Small intestine (tissue), 7 donors: ENCODE results near the gene SLC35G3. TPM values are rescaled to one million over a fixed set of nuclear protein-coding genes. Genes with fewer than 3 reads are reported as not detected.
"Not testable (repeated sequence)": the region's sequence is repeated elsewhere in the genome, so short reads cannot be mapped to it uniquely, and the experiment has no call there.

ENCODE experiments used
- DNase-seq, 2 donors: peaks; one replicate each; pipeline versions ENCODE4 v3.0.0 to v3.0.0-alpha.2; 2013
- FAIRE-seq: peaks from 2 replicates; lab custom pipeline; 2012; peaks lifted over from hg19 to GRCh38; lab: Jason Lieb, UNC
- H3K27ac ChIP-seq, 3 donors: one replicate each; pipeline ENCODE4 v1.5.1; 2013; ENCODE audit warnings: low read length in 2 of 3, mild to moderate bottlenecking in 2 of 3, control low read depth in 1 of 3, inconsistent platforms in 1 of 3, low read depth in 1 of 3, moderate library complexity in 1 of 3
- H3K27me3 ChIP-seq, 3 donors: one replicate each; pipeline ENCODE4 v1.6.1; 2013; ENCODE audit warnings: low read length in 3 of 3, inconsistent platforms in 1 of 3; ENCODE audit not compliant: control insufficient read depth in 3 of 3, insufficient read depth in 3 of 3
- H3K36me3 ChIP-seq, 3 donors: one replicate each; pipeline ENCODE4 v1.6.1; 2013; ENCODE audit warnings: low read length in 3 of 3, inconsistent platforms in 1 of 3, low read depth in 1 of 3, mild to moderate bottlenecking in 1 of 3, moderate library complexity in 1 of 3; ENCODE audit not compliant: control insufficient read depth in 3 of 3, insufficient read depth in 2 of 3
- H3K4me1 ChIP-seq, 3 donors: one replicate each; pipeline ENCODE4 v1.6.1; 2013; ENCODE audit warnings: low read length in 2 of 3, inconsistent platforms in 1 of 3, low read depth in 1 of 3, mild to moderate bottlenecking in 1 of 3, moderate library complexity in 1 of 3; ENCODE audit not compliant: control insufficient read depth in 3 of 3, insufficient read depth in 2 of 3
- H3K4me3 ChIP-seq, 3 donors: one replicate each; pipeline ENCODE4 v1.5.1; 2013; ENCODE audit warnings: low read length in 3 of 3, control low read depth in 1 of 3, inconsistent platforms in 1 of 3, low read depth in 1 of 3, mild to moderate bottlenecking in 1 of 3, moderate library complexity in 1 of 3
- H3K9me3 ChIP-seq, 2 donors: one replicate each; pipeline ENCODE4 v1.6.1; 2013; ENCODE audit warnings: low read depth in 1 of 2, low read length in 1 of 2; ENCODE audit not compliant: control insufficient read depth in 2 of 2, insufficient read depth in 1 of 2
- WGBS, 3 donors: extraction: QIAGEN DNeasy Blood & Tissue Kit; methylation state at CpG; one replicate each; pipeline ENCODE4 v1.1.7; 2013; 5-methylcytosine and 5-hydroxymethylcytosine counted together
- polyA plus RNA-seq, 4 donors: library from polyadenylated mRNA; stranded (reverse) in 3 of 4; unstranded in 1 of 4; fragments of 200-250 nt in 3 of 4; fragments of 120-200 nt in 1 of 4; gene quantifications; one replicate each; pipeline versions ENCODE4 v1.2.1 to v1.2.3, GENCODE V29; 2013
- donor health status: healthy with polysubstance abuse.
- donor health status: control.
- donor health status: control.
- donor health status: Bipolar disorder and iron deficiency.
- donor health status: healthy.

Gene SLC35G3
- polyA plus RNA-seq, 4 donors = 0.22 TPM; not detected in 3

GRCh38 chr17:35159940-35160339, 34.3 kb downstream of the SLC35G3 start:
- no peak for FAIRE-seq
- WGBS, 3 donors = 59 to 95% (median 77%) methylated on average over 2 of the region's 2 CpGs

GRCh38 chr17:35155246-35155645, 38.9 kb downstream of the SLC35G3 start:
- 95 to 96% (median 96%) methylated on average over 7 of the region's 7 CpGs for WGBS, 3 donors
- Histone ChIP-seq H3K27me3 (peaks cover 0 to 2% (median 0%) of the 10 kb centered on the region in 3 donors), H3K4me3 (no peak overlapping the region), H3K27ac (no peak overlapping the region), H3K9me3 (no peaks in the 10 kb centered on the region), H3K4me1 (no peaks in the 10 kb centered on the region), H3K36me3 (no peaks in the 10 kb centered on the region)
- FAIRE-seq (no peak), DNase-seq (no peak)

More at GRCh38 chr17:35159940-35160339, 34.3 kb downstream of the SLC35G3 start:
- Histone ChIP-seq H3K9me3 (peaks cover 0 to 2% of the 10 kb centered on the region in 2 donors), H3K4me3 (no peak overlapping the region), H3K36me3 (no peaks in the 10 kb centered on the region), H3K4me1 (no peaks in the 10 kb centered on the region), H3K27me3 (peaks cover 0 to 2% (median 2%) of the 10 kb centered on the region in 3 donors), H3K27ac (no peak overlapping the region)
- DNase-seq = no peak

GRCh38 chr17:35154196-35155165, 39.7 kb downstream of the SLC35G3 start:
- DNase-seq = no peak
- H3K4me3 ChIP-seq = no peak overlapping the region
- FAIRE-seq = no peak
- WGBS, 3 donors = 87 to 89% (median 89%) methylated on average over 13 of the region's 13 CpGs
- H3K27ac ChIP-seq = no peak overlapping the region
- H3K36me3 ChIP-seq = no peaks in the 10 kb centered on the region
- H3K9me3 ChIP-seq = no peaks in the 10 kb centered on the region
- peaks cover 0 to 2% (median 0%) of the 10 kb centered on the region in 3 donors for H3K27me3 ChIP-seq
- H3K4me1 ChIP-seq = no peaks in the 10 kb centered on the region

DNA sequence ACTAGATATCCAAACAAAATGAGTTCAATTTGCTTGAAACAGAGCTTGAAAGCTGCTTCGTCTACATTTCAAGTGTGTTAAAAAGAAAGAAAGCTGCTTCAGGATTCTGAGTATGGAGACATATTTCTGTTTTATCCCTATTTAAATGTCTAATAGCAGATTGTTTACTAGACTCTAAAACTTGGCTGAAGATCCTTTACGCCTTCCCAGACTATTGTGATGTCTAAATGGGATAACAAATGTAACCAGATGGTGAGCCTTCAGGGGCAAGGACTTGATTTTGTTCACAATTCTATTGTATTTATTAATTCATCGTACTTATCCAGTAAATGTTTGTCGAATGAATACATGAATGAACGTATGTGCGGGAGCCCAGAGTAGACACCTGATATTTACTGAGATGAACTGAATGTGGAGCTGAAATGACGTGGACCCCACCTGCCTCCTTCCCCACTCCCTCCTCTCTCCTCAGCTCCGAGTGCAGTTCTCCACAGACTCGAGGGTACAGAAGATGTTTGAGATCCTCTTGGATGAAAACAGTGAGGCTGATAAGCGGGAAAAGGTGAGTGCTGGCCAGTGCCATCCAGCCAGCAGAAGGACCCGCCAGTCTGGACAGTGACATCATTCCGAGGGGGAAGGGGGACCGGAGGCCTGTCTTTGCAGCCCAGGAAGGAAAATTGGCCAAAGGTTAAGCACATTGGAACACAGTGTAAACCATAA, 41.6 kb downstream of the SLC35G3 start:
- no peaks in the 10 kb centered on the region for H3K9me3 ChIP-seq
- H3K36me3 ChIP-seq = no peaks in the 10 kb centered on the region
- H3K4me3 ChIP-seq = no peak overlapping the region
- DNase-seq (no peak), FAIRE-seq (no peak)
- WGBS, 3 donors = 58 to 65% (median 59%) methylated on average over 13 of the region's 13 CpGs
- no peaks in the 10 kb centered on the region for H3K27me3 ChIP-seq
- no peaks in the 10 kb centered on the region for H3K4me1 ChIP-seq
- H3K27ac ChIP-seq = no peak overlapping the region

GRCh38 chr17:35151080-35151479, 43.1 kb downstream of the SLC35G3 start:
- 93 to 95% (median 95%) methylated on average over 29 of the region's 29 CpGs for WGBS, 3 donors
- FAIRE-seq, DNase-seq, H3K4me3 ChIP-seq, H3K4me1 ChIP-seq, H3K36me3 ChIP-seq, H3K27me3 ChIP-seq, H3K9me3 ChIP-seq, H3K27ac ChIP-seq: not testable (repeated sequence)

DNA sequence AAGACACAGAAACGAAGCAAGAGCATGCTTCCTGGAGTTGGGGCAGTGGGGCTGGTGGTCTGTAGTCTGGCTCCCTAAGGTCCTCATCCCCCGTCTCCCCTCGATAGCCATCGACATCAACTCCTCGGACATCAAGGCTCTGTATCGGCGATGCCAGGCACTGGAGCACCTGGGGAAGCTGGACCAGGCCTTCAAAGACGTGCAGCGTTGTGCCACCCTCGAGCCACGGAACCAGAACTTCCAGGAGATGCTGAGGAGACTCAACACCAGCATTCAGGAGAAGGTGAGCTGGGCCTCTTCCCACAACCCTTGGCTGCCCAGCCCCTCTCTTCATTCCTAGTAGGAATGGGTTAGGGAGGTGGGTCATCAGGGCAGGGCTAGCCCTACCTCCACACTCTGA, 44.3 kb downstream of the SLC35G3 start:
- Histone ChIP-seq H3K4me1 (no peaks in the 10 kb centered on the region), H3K4me3 (no peak overlapping the region), H3K36me3 (no peaks in the 10 kb centered on the region), H3K27me3 (no peaks in the 10 kb centered on the region), H3K9me3 (no peaks in the 10 kb centered on the region), H3K27ac (no peak overlapping the region)
- DNase-seq (no peak), FAIRE-seq (no peak)
- WGBS, 3 donors = 89 to 92% (median 90%) methylated on average over 11 of the region's 11 CpGs

DNA sequence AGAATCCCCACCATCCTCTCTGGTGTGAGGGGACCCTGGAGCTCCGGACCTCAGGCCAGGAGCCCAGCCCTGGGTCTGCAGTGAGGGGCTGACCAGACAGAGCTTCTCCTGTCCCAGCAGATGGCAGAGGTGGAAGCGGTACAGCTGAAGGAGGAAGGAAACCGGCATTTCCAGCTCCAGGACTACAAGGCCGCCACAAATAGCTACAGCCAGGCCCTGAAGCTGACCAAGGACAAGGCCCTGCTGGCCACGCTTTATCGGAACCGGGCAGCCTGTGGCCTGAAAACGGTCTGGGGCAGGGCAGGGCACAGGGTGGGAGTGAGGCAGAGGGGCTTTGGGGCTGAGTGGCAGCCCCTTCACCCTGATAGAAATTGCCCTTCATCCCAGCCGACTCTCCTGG, 46.0 kb downstream of the SLC35G3 start:
- no peak overlapping the region for H3K27ac ChIP-seq
- H3K4me3 ChIP-seq = no peak overlapping the region
- no peak for DNase-seq
- no peaks in the 10 kb centered on the region for H3K27me3 ChIP-seq
- H3K9me3 ChIP-seq = no peaks in the 10 kb centered on the region
- WGBS, 3 donors = 68 to 73% (median 71%) methylated on average over 9 of the region's 9 CpGs
- no peaks in the 10 kb centered on the region for H3K4me1 ChIP-seq
- H3K36me3 ChIP-seq = no peaks in the 10 kb centered on the region
- FAIRE-seq = no peak

DNA sequence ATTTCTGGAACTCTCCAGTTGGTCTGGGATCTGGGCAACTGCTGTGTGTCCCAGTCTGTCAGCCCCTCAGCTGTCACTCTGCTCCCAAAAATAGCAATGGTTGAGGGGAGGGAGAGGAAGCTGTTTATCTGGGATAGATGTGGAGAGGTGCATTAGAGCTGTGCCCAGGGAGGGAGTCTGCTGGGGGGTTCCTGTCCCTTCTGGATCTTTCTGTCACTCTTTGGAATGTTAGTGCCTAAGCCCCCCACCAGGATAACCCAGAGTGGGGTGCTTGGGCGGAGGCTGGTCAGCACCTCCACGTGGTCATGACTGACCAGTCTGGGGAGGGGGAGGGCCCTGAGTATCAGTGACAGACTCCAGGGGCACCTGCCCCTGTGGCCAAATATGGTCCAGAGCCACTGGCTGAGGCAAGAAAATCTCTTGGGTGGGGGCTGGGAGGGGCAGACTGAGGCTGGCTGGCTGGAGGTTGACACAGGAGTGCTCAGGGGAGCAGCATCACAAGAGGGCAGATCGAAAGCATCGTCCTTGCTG, 46.8 kb downstream of the SLC35G3 start, which contains the start of gene UNC45B:
Gene UNC45B, plus strand, starts transcription at position 443 of the 531 bp plus-strand sequence. CDS start 447 bp downstream, outside the sequence.
- no peak within 1 kb of the TSS for H3K4me3 ChIP-seq
- WGBS, 3 donors = 69 to 82% (median 71%) methylated on average over 4 of the region's 4 CpGs

More for the DNA sequence above, 46.8 kb downstream of the SLC35G3 start, which contains the start of gene UNC45B:
- FAIRE-seq (no peak), DNase-seq (no peak)
- Histone ChIP-seq H3K9me3 (no peaks in the 10 kb centered on the region), H3K4me1 (no peaks in the 10 kb centered on the region), H3K27ac (no peak within 1 kb of the TSS), H3K27me3 (no peaks in the 10 kb centered on the region), H3K36me3 (no peaks in the 10 kb centered on the region)
